Duodenal mucosa (tissue), 2 donors: ENCODE measurements around the gene NTN5.
"Not testable (repeated sequence)": the region's sequence is repeated elsewhere in the genome, so short reads cannot be mapped to it uniquely, and the experiment has no call there.

Experiments used
- H3K27ac ChIP-seq: one replicate; pipeline ENCODE4 v1.7.0; 2013; ENCODE audit warnings: low read depth, low read length
- H3K27me3 ChIP-seq, 2 donors: one replicate each; pipeline ENCODE4 v1.7.0; 2013; ENCODE audit warnings: low read length in 2 of 2, control low read depth in 1 of 2; ENCODE audit not compliant: insufficient read depth in 2 of 2, control insufficient read depth in 1 of 2
- H3K36me3 ChIP-seq, 2 donors: one replicate each; pipeline ENCODE4 v1.7.0; 2013; ENCODE audit warnings: low read length in 2 of 2, control low read depth in 1 of 2; ENCODE audit not compliant: insufficient read depth in 2 of 2, control insufficient read depth in 1 of 2
- H3K4me1 ChIP-seq, 2 donors: one replicate each; pipeline ENCODE4 v1.7.0; 2013; ENCODE audit warnings: low read length in 2 of 2, control low read depth in 1 of 2; ENCODE audit not compliant: insufficient read depth in 2 of 2, control insufficient read depth in 1 of 2
- H3K4me3 ChIP-seq, 2 donors: one replicate each; pipeline ENCODE4 v1.7.0; 2013; ENCODE audit warnings: low read length in 2 of 2, low read depth in 1 of 2
- H3K9ac ChIP-seq, 2 donors: one replicate each; pipeline ENCODE4 v1.7.0; 2013; ENCODE audit warnings: low read length in 2 of 2, low read depth in 1 of 2
- H3K9me3 ChIP-seq, 2 donors: one replicate each; pipeline ENCODE4 v1.7.0; 2013; ENCODE audit warnings: low read length in 2 of 2, control low read depth in 1 of 2; ENCODE audit not compliant: control insufficient read depth in 1 of 2

NTN5 gene

DNA sequence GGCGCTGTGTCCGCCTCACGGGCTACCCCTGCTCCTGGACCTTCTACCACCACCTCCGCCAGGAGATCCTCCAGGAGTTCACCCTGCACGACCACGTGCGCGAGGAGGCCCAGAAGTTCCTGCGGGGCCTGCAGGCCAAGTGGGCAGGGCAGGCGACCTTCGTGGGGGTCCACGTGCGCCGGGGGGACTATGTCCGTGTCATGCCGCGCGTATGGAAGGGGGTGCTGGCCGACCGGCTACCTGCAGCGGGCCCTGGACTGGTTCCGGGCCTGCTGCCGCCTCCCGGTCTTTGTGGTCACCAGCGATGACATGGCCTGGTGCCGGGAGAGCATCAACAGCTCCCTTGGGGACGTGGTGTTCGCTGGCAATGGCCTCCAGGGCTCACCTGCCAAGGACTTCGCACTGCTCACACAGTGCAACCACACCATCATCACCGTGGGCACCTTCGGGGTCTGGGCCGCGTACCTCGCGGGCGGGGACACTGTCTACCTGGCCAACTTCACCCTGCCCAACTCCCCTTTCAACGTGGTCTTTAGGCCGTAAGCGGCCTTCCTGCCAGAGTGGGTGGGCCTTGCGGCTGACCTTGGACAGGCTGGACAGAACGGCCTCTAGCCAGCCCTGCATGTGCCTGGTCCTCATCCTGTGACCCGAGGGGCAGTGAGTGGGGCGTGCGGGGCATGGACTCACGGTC lies 7.8 kb upstream of the NTN5 start:
- Histone ChIP-seq H3K36me3 (no peaks in the 10 kb centered on the region), H3K27me3 (no peaks in the 10 kb centered on the region), H3K4me1 (peaks cover 32% of the 10 kb centered on the region in 2 donors), H3K27ac (no peak overlapping the region), H3K4me3 (no peak overlapping the region), H3K9ac (no peak overlapping the region), H3K9me3 (no peaks in the 10 kb centered on the region)

DNA sequence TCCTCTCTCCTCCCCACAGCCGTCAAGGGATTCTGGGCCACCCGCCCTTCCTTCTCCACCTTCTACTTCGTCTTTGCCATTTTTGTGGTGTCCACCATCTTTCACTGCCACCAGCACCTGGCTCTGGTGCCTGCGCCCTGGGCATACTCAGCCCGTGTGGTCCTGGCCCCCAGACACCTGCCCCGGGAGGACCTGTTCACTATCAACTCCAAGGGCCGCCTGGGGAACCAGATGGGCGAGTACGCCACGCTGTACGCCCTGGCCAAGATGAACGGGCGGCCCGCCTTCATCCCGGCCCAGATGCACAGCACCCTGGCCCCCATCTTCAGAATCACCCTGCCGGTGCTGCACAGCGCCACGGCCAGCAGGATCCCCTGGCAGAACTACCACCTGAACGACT lies 7.2 kb upstream of the NTN5 start:
- H3K27ac ChIP-seq, result not testable (repeated sequence)

DNA sequence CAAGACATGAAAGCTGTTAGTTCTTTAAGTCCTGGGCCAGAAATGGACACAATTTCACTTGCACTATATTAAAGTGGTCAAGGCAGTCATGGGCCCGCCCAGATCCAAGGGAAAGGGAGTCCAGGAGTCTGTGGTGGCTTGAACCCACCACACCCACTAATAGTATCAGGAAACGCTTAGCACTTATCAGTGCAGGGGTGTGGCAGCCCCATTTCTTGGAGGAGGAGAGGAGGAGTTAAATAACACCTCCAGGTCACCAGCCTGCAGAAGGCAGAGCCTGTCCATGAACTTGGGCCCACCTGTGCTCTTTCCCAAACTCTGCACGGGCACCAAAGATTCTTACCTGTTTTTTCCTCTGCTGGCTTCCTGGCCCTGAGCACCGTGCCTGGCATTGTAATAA lies 5.4 kb upstream of the NTN5 start:
- no peaks in the 10 kb centered on the region for H3K27me3 ChIP-seq
- H3K9me3 ChIP-seq, result no peaks in the 10 kb centered on the region
- H3K36me3 ChIP-seq, result no peaks in the 10 kb centered on the region
- H3K9ac ChIP-seq, result peak overlapping the region; percentile 20 to 32
- H3K4me3 ChIP-seq, result peak overlapping the region; percentile 32 to 47
- peak overlapping the region; percentile 70 for H3K27ac ChIP-seq
- peaks cover 26 to 31% of the 10 kb centered on the region in 2 donors for H3K4me1 ChIP-seq

More for the DNA sequence above, 7.2 kb upstream of the NTN5 start:
- H3K4me1 ChIP-seq, result peaks cover 33 to 35% of the 10 kb centered on the region in 2 donors
- not testable (repeated sequence) for H3K9me3 ChIP-seq, H3K9ac ChIP-seq, H3K27me3 ChIP-seq, H3K36me3 ChIP-seq, H3K4me3 ChIP-seq

DNA sequence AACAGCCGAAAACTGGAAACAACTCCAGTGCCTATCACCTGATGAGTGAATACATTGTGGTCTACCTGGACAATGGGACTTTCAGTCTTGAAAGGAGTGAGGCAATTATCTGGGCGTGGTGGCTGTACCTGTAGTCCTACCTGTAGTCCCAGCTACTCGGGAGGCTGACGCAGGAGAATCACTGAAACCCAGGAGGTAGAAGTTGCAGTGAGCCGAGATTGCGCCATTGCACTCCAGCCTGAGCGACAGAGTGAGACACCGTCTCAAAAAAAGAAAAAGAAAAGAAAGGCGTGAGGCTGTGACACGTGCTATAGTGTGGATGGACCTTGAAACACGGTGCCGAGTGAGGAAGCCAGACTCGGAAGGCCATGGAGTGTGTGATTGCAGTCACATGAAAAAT lies 4.1 kb upstream of the NTN5 start:
- Histone ChIP-seq H3K4me3 (no peak overlapping the region), H3K9me3 (no peaks in the 10 kb centered on the region), H3K27ac (peak overlapping the region; percentile 58), H3K36me3 (no peaks in the 10 kb centered on the region), H3K4me1 (peaks cover 26 to 31% of the 10 kb centered on the region in 2 donors), H3K9ac (peak overlapping the region; percentile 38 to 48), H3K27me3 (no peaks in the 10 kb centered on the region)

DNA sequence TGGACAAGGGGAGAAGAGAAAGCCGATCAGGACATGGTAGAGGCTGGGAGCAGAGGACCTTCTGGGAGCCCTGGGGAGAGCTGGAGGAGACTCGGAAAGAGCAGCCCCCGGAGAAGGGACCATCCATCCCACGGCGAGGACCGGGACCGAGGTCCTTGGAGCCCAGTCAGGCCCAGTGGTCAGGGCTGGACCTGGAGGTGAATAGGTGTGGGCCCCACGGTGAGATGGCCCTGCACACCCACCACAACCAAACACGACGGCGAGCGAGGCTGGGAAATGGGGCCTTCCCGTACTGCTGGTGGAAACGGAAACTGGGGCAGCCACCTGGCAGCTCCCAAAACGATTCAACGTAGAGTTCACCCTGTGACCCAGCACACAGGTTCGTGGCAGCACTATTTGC lies 3.7 kb upstream of the NTN5 start:
- H3K9me3 ChIP-seq, result no peaks in the 10 kb centered on the region
- peaks cover 26 to 31% of the 10 kb centered on the region in 2 donors for H3K4me1 ChIP-seq
- H3K27me3 ChIP-seq, result no peaks in the 10 kb centered on the region
- peak overlapping the region; percentile 58 for H3K27ac ChIP-seq
- peak overlapping the region in 1 of 2 donors; percentile 38 for H3K9ac ChIP-seq
- no peak overlapping the region for H3K4me3 ChIP-seq
- H3K36me3 ChIP-seq, result no peaks in the 10 kb centered on the region

DNA sequence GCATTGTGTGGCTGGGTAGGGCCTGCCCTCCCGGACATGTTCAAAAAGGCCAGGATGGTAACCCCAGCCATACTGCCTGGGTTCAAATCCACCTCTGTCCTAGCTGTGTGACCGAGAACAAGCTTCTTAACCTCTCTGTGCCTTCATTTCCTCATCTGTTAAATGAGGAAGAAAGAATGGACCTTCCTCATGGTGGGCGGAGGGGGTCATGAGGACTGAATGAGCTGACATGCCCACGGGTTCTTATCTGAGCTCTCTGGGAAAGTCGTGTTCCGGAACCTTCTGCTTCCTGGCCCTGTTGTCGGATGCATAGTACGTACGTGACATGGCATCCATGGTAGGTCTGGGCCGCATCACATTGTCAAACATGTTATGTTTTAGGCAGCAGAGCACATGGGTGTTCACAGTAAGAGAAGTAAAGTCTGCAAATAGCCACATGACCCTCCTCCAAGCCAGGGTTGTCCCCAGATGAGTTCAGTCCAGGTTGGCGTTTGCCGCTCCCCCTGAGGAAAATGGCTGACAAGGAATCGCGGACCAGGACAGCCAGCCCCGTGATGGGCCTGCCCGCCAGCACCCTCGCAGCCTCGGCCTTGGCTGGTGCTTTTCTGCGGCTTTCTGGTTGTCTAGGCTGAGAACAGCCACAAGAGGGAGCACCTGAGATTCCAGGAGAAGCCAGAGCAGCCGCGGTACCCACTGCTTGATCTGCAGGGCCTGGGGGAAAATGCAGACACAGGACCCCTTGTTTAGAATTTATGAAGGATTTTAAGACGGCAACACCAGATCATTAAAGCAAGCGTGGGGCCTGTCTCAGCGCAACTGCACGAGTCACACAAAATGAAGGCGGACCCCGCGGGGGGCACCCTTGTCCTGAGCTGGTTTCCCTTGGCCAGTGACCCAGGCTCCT lies 2.4 kb upstream of the NTN5 start:
- H3K4me3 ChIP-seq, result no peak overlapping the region
- no peaks in the 10 kb centered on the region for H3K9me3 ChIP-seq
- H3K9ac ChIP-seq, result peak overlapping the region in 1 of 2 donors; percentile 33
- H3K4me1 ChIP-seq, result peaks cover 26 to 27% of the 10 kb centered on the region in 2 donors
- H3K36me3 ChIP-seq, result no peaks in the 10 kb centered on the region
- no peak overlapping the region for H3K27ac ChIP-seq
- no peaks in the 10 kb centered on the region for H3K27me3 ChIP-seq

DNA sequence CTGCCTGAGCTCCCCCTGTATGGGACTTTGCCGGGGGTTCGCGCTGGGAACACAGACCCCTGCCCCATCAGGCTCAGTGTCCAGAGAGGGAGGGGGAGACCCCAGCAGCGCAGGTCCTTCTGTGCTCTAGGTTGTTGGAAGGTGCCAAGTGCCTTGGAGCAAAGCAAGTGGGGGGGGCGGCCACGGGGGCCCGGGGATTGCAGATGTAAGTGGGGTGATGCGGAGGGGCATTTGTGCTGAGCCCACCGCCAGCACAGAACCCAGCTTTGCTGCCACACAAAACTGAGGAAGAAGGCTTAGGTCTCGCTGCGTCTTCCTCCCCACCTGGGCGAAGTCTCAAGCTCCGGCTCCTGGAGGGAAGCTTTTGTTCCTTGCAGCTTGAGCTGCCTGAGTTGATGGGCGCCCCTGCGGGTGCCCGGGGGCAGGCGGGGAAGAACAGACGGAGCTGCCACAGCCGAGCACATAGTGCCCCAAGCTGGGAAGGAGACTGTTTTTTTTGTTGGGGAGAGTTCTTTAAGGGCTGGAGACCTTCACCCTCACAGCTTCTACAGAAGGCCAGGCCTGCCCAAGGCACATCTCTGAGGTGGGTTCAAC lies 1.5 kb upstream of the NTN5 start:
- no peaks in the 10 kb centered on the region for H3K36me3 ChIP-seq
- no peak overlapping the region for H3K9ac ChIP-seq
- no peak overlapping the region for H3K27ac ChIP-seq
- H3K4me1 ChIP-seq, result peaks cover 26 to 27% of the 10 kb centered on the region in 2 donors
- no peaks in the 10 kb centered on the region for H3K27me3 ChIP-seq
- no peaks in the 10 kb centered on the region for H3K9me3 ChIP-seq
- H3K4me3 ChIP-seq, result no peak overlapping the region

DNA sequence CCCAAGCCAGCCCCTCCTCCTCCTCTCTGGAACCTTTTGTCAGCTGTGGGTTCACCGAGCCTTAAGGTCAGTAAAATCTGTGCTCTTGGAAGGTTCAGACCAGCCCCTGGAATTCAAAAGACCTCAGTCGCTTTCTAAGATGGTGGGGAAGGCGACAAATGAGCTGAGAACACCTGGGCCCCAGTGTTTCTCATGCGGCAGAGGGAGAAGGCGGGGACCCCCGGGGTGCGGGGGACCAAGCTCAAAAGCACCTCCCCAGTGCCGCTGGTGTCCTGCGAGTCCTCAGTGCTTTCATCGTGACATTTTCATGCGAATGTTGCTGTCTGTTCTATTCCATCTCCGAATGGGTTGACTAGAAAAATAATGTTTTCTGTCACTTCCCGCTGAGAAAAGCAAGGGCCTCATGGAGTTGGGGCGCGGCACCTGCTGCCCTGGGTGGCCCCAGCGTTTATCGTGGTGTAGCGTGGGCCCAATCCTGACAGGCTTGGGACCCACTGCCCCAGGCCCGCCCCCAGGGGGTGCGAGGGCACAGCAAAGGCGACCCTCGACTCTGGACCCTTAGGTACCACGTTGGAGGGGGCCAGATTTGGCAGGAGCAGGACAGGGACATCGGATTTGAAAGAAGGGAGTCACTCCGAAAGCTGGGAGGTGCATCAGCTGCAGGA lies 751 bp upstream of the NTN5 start:
- Histone ChIP-seq H3K27me3 (no peaks in the 10 kb centered on the region), H3K4me3 (no peak overlapping the region), H3K27ac (no peak overlapping the region), H3K9me3 (no peaks in the 10 kb centered on the region), H3K36me3 (no peaks in the 10 kb centered on the region), H3K4me1 (peaks cover 21 to 23% of the 10 kb centered on the region in 2 donors), H3K9ac (no peak overlapping the region)

DNA sequence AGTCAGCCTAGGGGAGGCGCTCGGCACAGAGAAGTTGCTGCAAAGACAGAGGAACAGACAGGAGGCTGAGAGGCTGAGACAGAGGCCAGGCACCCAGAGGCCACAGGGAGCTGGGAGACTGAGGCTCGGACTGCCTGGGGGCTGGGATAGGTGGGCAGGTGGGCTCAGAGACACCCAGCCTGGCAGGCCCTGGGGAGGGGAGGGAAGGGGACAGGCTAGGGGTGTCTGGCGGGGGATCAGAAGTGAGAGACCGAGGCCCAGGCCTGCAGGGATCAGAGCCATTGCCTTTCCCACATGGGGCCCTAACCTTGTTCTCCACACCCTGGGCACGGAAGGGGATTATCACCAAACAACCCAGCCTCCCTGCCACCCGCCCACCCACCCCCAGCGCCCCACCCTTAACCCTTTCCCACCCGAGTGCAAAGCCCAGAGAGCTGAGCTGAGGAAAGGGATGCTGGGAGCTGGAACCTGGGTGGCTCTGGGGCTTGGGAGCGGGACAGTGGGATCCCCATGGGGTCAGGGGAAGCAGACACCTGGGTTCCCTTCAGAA lies 1.3 kb downstream of the NTN5 start:
- no peaks in the 10 kb centered on the region for H3K36me3 ChIP-seq

More for the DNA sequence above, 1.3 kb downstream of the NTN5 start:
- Histone ChIP-seq H3K4me1 (peaks cover 10 to 14% of the 10 kb centered on the region in 2 donors), H3K9ac (no peak overlapping the region), H3K9me3 (no peaks in the 10 kb centered on the region), H3K27me3 (no peaks in the 10 kb centered on the region), H3K4me3 (no peak overlapping the region), H3K27ac (no peak overlapping the region)
